ENCODE data around the gene SPEF2. TPM values are rescaled to one million over a fixed set of nuclear protein-coding genes. Genes with fewer than 3 reads are reported as not detected.

SPEF2 gene
- polyA plus RNA-seq, 1 donor from 2014 or later = not detected

DNA sequence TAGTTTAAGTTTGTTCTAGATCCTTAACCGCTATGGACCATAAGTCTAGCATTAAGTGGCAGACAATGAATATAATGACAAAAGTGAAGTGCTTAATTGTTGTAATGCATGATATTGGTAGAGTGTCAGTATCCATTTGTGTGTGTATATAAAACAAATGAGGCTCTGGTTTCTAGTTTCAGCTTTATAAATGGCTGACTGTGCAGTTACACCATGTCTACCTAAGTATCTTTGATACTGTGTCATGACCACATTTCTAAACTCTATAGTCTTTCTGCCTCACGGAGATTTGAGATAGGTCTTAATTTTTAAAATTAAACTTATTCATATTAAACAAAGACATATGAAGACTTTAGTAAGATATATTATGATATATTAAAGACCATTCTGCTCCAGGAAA, 92.0 kb downstream of the SPEF2 start:
- Mint-ChIP-seq H3K4me1 (no peaks in the 10 kb centered on the region), H3K4me3 (no peak overlapping the region), H3K27ac (no peak overlapping the region)

GRCh38 chr5:35717718-35718117, 100.1 kb downstream of the SPEF2 start:
- Mint-ChIP-seq H3K27ac (no peak overlapping the region), H3K27me3 (no peaks in the 10 kb centered on the region), H3K36me3 (no peaks in the 10 kb centered on the region), H3K4me1 (no peaks in the 10 kb centered on the region), H3K9me3 (peaks cover 0 to 1% (median 0%) of the 10 kb centered on the region in 3 donors), H3K4me3 (no peak overlapping the region)

More for the DNA sequence above, 92.0 kb downstream of the SPEF2 start:
- H3K36me3 Mint-ChIP-seq = no peaks in the 10 kb centered on the region
- H3K9me3 Mint-ChIP-seq = no peaks in the 10 kb centered on the region
- no peaks in the 10 kb centered on the region for H3K27me3 Mint-ChIP-seq

GRCh38 chr5:35735718-35736117, 118.1 kb downstream of the SPEF2 start:
- peaks cover 3 to 9% (median 5%) of the 10 kb centered on the region in 3 donors for H3K9me3 Mint-ChIP-seq
- H3K27ac Mint-ChIP-seq = no peak overlapping the region
- H3K4me1 Mint-ChIP-seq = no peaks in the 10 kb centered on the region
- H3K27me3 Mint-ChIP-seq = no peaks in the 10 kb centered on the region
- peaks cover 2% of the 10 kb centered on the region for H3K36me3 Mint-ChIP-seq
- no peak overlapping the region for H3K4me3 Mint-ChIP-seq

DNA sequence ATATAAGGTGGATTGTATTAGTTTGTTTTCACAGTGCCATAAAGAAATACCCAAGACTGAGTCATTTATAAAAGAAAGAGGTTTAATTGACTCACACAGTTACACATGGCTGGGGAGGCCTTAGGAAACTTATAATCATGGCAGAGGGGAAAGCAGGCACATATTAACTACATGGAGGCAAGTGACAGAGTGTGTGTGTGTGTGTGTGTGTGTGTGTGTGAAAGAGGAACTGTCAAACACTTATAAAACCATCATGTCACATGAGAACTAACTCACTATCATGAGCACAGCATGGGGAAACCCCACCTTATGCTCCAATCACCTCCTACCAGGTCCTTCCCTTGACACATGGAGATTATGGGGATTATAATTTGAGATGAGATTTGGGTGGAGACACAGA, 118.6 kb downstream of the SPEF2 start:
- Mint-ChIP-seq H3K9me3 (peaks cover 5 to 9% (median 5%) of the 10 kb centered on the region in 3 donors), H3K36me3 (peaks cover 4% of the 10 kb centered on the region), H3K4me3 (no peak overlapping the region), H3K27me3 (no peaks in the 10 kb centered on the region), H3K27ac (no peak overlapping the region), H3K4me1 (no peaks in the 10 kb centered on the region)

DNA sequence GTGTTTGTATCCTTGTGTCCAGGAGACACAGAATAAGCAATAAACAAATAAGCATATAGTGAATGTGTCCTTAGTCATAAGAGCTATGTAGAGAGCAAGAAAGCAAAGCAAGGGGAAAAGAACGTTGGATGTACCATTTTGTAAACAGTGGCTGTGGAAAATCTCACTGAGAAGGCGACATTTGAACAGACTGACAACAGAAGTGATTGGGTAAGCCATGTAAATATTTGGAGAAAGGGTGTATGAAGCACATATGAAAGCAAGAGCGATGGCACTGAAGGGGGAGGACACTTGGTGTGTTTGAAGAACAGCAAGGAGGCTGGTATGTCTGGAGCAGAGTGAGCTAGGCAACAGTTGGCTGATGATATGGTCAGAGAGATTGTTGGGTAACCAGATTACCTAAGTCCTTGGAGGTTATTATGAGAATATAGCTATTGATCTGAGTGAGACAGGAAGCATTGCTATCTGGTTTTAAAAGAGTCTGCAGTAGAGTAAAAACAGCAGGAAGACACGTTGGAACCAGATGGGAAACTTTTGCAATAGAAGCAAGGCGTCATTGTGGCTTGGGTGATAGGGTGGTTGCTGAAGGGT, 123.6 kb downstream of the SPEF2 start:
- Mint-ChIP-seq H3K27me3 (peaks cover 2% of the 10 kb centered on the region), H3K4me1 (no peaks in the 10 kb centered on the region), H3K27ac (no peak overlapping the region), H3K4me3 (no peak overlapping the region), H3K36me3 (peaks cover 4% of the 10 kb centered on the region), H3K9me3 (peaks cover 3 to 6% (median 4%) of the 10 kb centered on the region in 3 donors)

DNA sequence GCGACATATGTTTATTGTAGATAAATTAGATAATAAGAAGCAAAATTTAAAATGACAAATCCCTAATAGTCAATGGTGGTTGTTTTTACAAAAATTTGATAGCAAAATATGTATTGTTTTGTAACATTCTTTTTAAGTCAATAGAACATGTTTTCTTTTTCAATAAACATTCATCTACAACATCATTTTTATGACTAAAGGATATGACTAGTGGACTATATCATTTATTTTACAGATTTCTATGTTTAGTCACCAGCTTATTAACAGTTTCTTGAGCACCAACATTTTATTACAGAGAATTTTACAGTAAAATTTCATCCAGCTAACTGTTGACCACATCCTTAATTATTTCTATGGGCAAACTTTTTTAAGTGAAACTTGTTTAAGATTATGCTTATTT, 124.3 kb downstream of the SPEF2 start:
- Mint-ChIP-seq H3K9me3 (peaks cover 4 to 6% (median 6%) of the 10 kb centered on the region in 3 donors), H3K27ac (no peak overlapping the region), H3K27me3 (peaks cover 2% of the 10 kb centered on the region), H3K36me3 (peaks cover 4% of the 10 kb centered on the region), H3K4me3 (no peak overlapping the region), H3K4me1 (no peaks in the 10 kb centered on the region)

- H3K27ac Mint-ChIP-seq = no peak overlapping the region
- peaks cover 3 to 5% (median 4%) of the 10 kb centered on the region in 3 donors for H3K9me3 Mint-ChIP-seq
- H3K4me3 Mint-ChIP-seq = no peak overlapping the region
- H3K27me3 Mint-ChIP-seq = peaks cover 2% of the 10 kb centered on the region
- peaks cover 4% of the 10 kb centered on the region for H3K36me3 Mint-ChIP-seq
- H3K4me1 Mint-ChIP-seq = no peaks in the 10 kb centered on the region
These were observed 126.0 kb downstream of the SPEF2 start for GRCh38 chr5:35743644-35744043.

DNA sequence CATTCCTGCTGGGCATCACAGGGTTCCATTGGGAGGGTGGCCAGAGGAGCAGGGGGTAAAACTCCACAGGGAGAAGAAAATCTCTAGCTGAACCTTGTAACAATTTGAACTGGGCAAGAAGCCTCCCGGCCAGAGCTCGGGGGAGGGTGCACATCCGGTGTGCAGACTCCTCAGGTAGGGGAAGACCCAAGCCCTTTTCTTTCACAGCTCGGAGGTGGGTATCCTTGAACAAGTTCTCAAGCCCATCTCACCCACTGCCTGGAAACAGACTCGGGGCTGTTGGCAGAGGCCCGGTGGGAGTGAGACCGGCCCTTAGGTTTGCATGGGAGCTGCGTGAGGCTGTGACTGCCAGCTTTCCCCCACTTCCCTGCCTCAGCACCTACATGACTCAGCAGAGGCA, 127.5 kb downstream of the SPEF2 start:
- Mint-ChIP-seq H3K27me3 (peaks cover 2% of the 10 kb centered on the region), H3K36me3 (peaks cover 4% of the 10 kb centered on the region), H3K27ac (no peak overlapping the region), H3K4me3 (no peak overlapping the region), H3K4me1 (no peaks in the 10 kb centered on the region), H3K9me3 (peaks cover 0 to 3% (median 2%) of the 10 kb centered on the region in 3 donors)

- H3K4me3 Mint-ChIP-seq = peak overlapping the region in 1 of 4 donors; percentile 19
- H3K27me3 Mint-ChIP-seq = peaks cover 2% of the 10 kb centered on the region
- H3K27ac Mint-ChIP-seq = no peak overlapping the region
- H3K9me3 Mint-ChIP-seq = peaks cover 0 to 5% (median 3%) of the 10 kb centered on the region in 3 donors
- H3K4me1 Mint-ChIP-seq = no peaks in the 10 kb centered on the region
- peaks cover 4% of the 10 kb centered on the region for H3K36me3 Mint-ChIP-seq
These were observed 128.0 kb downstream of the SPEF2 start for GRCh38 chr5:35745660-35746059.

- Mint-ChIP-seq H3K4me1 (no peaks in the 10 kb centered on the region), H3K27ac (no peak overlapping the region), H3K36me3 (no peaks in the 10 kb centered on the region), H3K4me3 (no peak overlapping the region), H3K27me3 (no peaks in the 10 kb centered on the region), H3K9me3 (peaks cover 0 to 3% (median 0%) of the 10 kb centered on the region in 3 donors)
These were observed 134.3 kb downstream of the SPEF2 start for GRCh38 chr5:35752012-35752411.

GRCh38 chr5:35753500-35753899, 135.8 kb downstream of the SPEF2 start:
- H3K4me3 Mint-ChIP-seq = no peak overlapping the region
- no peak overlapping the region for H3K27ac Mint-ChIP-seq
- no peaks in the 10 kb centered on the region for H3K4me1 Mint-ChIP-seq
- no peaks in the 10 kb centered on the region for H3K27me3 Mint-ChIP-seq
- peaks cover 0 to 3% (median 0%) of the 10 kb centered on the region in 3 donors for H3K9me3 Mint-ChIP-seq
- no peaks in the 10 kb centered on the region for H3K36me3 Mint-ChIP-seq

DNA sequence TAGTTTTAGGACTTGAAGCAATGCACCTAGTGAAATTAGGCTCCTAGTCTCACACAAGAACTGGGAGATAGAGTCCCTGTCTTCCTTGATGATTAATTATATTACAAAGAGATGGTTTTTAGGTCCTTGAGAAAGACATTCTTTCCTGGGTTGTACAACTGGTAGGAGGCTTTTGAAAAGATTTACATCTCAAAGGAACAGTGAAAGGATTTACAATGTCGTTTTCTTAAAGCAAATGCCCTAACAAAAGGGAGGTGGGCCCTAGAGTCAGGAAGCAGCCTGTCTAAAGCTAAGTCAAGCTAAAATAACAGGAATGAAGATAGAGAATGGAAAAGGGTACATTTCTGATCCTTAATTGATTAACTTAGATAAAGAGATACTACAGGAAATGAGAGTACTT, 136.8 kb downstream of the SPEF2 start:
- no peak overlapping the region for H3K4me3 Mint-ChIP-seq
- H3K4me1 Mint-ChIP-seq = no peaks in the 10 kb centered on the region
- H3K27me3 Mint-ChIP-seq = no peaks in the 10 kb centered on the region
- no peak overlapping the region for H3K27ac Mint-ChIP-seq
- peaks cover 0 to 3% (median 0%) of the 10 kb centered on the region in 3 donors for H3K9me3 Mint-ChIP-seq
- no peaks in the 10 kb centered on the region for H3K36me3 Mint-ChIP-seq

DNA sequence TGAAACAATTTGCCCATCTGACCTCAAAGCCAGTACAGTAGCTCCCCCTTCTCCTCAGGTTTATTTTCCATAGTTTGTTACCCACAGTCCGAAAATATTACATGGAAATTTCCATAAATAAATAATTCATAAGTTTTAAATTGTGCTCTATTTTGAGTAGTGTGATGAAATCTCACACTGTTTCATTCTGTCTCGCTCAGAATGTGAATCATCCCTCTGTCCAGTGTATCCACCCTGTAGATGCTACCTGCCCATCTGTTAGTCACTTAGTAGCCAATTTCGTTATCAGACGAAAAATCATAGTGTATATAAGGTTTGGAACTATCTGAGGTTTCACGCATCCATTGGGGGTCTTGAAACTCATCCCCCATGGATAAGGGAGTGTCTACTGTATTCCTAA, 138.3 kb downstream of the SPEF2 start:
- Mint-ChIP-seq H3K4me3 (no peak overlapping the region), H3K36me3 (no peaks in the 10 kb centered on the region), H3K27ac (no peak overlapping the region), H3K27me3 (no peaks in the 10 kb centered on the region), H3K4me1 (no peaks in the 10 kb centered on the region), H3K9me3 (no peaks in the 10 kb centered on the region)

DNA sequence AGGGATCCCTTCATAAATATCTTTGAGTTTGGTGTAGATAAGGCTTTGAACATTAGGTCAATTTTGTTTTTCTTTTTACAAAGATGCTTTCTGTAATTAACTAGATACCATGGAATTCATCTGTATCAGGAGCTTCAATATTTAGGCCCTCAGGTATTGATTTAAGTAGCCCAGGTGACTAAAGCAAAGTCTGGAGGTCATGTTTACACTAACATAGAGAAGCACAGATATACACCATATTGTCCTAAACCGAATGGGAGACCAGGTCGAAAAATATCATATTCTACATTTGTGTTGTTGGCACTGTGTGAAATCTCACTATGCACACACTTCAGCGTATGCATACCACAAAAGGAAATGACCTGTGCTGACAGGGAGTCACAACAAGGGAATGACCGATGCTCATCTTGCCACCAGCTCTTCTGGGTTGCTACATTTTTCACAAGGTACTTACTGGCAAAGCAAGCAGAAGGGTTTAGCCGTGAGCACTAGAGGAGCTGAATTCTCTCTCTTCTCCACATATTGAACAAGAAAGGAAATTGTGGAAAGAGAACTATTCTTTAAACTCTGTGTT, 140.6 kb downstream of the SPEF2 start:
- Mint-ChIP-seq H3K27me3 (no peaks in the 10 kb centered on the region), H3K9me3 (no peaks in the 10 kb centered on the region), H3K4me1 (no peaks in the 10 kb centered on the region), H3K36me3 (no peaks in the 10 kb centered on the region), H3K4me3 (no peak overlapping the region), H3K27ac (no peak overlapping the region)

DNA sequence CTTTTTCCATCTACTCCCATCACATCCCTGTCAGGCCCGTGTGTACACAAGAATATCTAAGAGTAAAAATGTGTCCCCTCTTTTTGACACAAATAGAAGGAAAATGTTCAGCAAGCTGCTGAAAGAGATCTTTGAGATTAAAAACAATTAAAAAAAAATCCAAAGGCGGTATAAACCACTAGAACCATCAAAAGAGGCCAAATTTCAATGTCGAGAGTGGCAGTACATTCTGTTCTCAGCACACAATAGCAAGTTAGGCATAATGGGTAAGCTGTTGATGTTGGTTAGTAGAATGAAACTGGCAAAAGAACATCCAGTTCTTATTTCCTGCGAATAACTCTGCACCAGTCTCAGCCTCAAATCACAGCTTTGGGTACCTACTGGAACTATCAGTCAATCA, 143.9 kb downstream of the SPEF2 start:
- H3K4me1 Mint-ChIP-seq = no peaks in the 10 kb centered on the region
- no peak overlapping the region for H3K4me3 Mint-ChIP-seq
- H3K9me3 Mint-ChIP-seq = peaks cover 0 to 3% (median 0%) of the 10 kb centered on the region in 3 donors
- peak overlapping the region in 1 of 3 donors; percentile 59 for H3K27ac Mint-ChIP-seq
- no peaks in the 10 kb centered on the region for H3K27me3 Mint-ChIP-seq
- no peaks in the 10 kb centered on the region for H3K36me3 Mint-ChIP-seq

GRCh38 chr5:35762368-35762767, 144.7 kb downstream of the SPEF2 start:
- Mint-ChIP-seq H3K9me3 (peaks cover 0 to 3% (median 0%) of the 10 kb centered on the region in 3 donors), H3K27ac (no peak overlapping the region), H3K36me3 (no peaks in the 10 kb centered on the region), H3K4me3 (no peak overlapping the region), H3K4me1 (no peaks in the 10 kb centered on the region), H3K27me3 (no peaks in the 10 kb centered on the region)
